ENCODE results near the gene ATP2B3. TPM values are rescaled to one million over a fixed set of nuclear protein-coding genes. Genes with fewer than 3 reads are reported as not detected.

Gene ATP2B3
- total RNA-seq, 1 donor from 2014 or later, result not detected

DNA sequence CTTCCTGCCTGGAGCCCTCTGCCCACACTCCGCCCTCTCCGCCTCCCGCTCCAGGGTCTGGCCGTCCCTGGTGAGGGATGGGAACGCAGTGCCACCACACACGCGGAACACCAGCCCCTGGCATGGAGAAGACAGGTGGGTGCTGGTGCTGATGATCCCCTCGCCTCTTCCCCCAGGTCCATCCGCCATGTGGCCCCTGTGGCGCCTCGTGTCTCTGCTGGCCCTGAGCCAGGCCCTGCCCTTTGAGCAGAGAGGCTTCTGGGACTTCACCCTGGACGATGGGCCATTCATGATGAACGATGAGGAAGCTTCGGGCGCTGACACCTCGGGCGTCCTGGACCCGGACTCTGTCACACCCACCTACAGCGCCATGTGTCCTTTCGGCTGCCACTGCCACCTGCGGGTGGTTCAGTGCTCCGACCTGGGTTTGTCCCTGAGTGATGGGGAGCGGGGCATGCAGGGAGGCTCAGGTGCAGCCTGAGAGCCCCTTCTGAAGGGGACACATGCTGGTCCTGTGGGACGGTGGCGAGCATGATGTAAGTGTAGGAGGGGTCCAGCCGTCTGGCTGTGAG, 12.9 kb upstream of the ATP2B3 start:
- H3K27me3 ChIP-seq (ENCODE audit: control insufficient read depth, insufficient read depth, low read length), result peaks cover 6% of the 10 kb centered on the region
- no peak overlapping the region for H3K4me3 ChIP-seq (ENCODE audit: low read depth, low read length)
- TF ChIP-seq, protein P1, sequence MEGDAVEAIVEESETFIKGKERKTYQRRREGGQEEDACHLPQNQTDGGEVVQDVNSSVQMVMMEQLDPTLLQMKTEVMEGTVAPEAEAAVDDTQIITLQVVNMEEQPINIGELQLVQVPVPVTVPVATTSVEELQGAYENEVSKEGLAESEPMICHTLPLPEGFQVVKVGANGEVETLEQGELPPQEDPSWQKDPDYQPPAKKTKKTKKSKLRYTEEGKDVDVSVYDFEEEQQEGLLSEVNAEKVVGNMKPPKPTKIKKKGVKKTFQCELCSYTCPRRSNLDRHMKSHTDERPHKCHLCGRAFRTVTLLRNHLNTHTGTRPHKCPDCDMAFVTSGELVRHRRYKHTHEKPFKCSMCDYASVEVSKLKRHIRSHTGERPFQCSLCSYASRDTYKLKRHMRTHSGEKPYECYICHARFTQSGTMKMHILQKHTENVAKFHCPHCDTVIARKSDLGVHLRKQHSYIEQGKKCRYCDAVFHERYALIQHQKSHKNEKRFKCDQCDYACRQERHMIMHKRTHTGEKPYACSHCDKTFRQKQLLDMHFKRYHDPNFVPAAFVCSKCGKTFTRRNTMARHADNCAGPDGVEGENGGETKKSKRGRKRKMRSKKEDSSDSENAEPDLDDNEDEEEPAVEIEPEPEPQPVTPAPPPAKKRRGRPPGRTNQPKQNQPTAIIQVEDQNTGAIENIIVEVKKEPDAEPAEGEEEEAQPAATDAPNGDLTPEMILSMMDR (IDR thresholded peaks at IDR 0.05; ENCODE audit: insufficient read depth, low read length, poor library complexity, severe bottlenecking), result no peak

DNA sequence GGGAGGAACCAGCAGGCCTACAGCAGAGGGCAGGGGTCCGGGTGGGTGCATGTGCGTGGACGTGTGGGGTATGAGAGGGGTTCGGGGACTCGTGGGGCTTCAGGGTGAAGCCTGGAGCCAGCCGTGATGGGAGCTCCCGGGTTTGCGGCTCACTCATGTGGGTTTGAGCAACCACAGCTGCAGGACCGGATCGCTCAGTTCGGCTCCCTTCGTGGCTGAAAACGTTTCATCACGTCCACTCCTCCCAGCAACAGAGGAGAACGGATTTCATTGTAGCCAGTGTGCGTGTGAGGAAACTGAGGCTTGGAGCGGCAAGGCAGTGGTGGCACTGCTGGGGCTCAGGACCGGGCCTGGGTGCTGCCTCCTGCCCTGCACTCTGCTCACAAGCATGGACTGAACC, 12.1 kb upstream of the ATP2B3 start:
- H3K27me3 ChIP-seq (ENCODE audit: control insufficient read depth, insufficient read depth, low read length), result no peaks in the 10 kb centered on the region
- TF ChIP-seq, protein P1 (IDR thresholded peaks at IDR 0.05; ENCODE audit: insufficient read depth, low read length, poor library complexity, severe bottlenecking), result no peak
- DNase-seq (ENCODE audit: low read depth), result no peak
- no peaks in the 10 kb centered on the region for H3K36me3 ChIP-seq (ENCODE audit: control insufficient read depth, insufficient read depth, low read length)
- H3K4me3 ChIP-seq (ENCODE audit: low read depth, low read length), result no peak overlapping the region

More for the DNA sequence above, 12.9 kb upstream of the ATP2B3 start:
- H3K36me3 ChIP-seq (ENCODE audit: control insufficient read depth, insufficient read depth, low read length), result no peaks in the 10 kb centered on the region
- no peak for DNase-seq (ENCODE audit: low read depth)

DNA sequence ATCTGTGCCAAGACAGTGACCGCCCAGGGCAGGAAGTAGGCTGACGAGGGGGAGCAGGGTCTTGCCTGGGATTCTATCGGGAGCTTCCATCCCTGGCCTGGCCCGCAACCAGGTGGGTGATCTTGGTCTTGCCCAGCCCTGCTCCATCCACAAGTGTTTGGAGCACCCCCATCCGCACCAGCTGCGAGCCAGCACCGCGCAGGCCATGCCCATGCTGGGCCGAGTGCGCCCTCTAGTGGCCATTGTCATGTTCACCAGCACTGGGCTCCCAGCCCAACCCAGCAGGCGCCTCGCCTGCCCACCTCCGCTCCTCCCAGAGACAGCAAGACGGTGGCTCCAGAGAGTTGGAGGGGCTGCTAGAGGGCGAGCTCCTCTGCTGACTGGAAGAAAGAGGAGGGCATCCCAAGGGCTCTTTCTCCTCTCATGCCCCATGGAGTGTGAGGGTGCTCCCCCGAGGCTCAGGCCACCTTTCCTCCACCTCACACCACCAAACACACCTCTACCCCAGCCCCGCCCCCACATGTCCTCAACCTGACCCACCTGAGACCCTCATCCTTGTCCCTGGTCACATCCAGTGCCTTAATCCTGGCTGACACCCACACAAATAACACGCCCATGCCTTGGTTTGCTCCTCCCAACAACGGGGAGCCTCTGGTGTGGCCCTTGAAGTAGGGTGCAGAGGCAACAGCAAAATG, 9.8 kb upstream of the ATP2B3 start:
- peak; percentile 7 for DNase-seq (ENCODE audit: low read depth)
- Histone ChIP-seq H3K36me3 (ENCODE audit: control insufficient read depth, insufficient read depth, low read length) (no peaks in the 10 kb centered on the region), H3K4me3 (ENCODE audit: low read depth, low read length) (no peak overlapping the region), H3K27me3 (ENCODE audit: control insufficient read depth, insufficient read depth, low read length) (no peaks in the 10 kb centered on the region)
- TF ChIP-seq, protein P1 (IDR thresholded peaks at IDR 0.05; ENCODE audit: insufficient read depth, low read length, poor library complexity, severe bottlenecking), result peak; percentile 77

DNA sequence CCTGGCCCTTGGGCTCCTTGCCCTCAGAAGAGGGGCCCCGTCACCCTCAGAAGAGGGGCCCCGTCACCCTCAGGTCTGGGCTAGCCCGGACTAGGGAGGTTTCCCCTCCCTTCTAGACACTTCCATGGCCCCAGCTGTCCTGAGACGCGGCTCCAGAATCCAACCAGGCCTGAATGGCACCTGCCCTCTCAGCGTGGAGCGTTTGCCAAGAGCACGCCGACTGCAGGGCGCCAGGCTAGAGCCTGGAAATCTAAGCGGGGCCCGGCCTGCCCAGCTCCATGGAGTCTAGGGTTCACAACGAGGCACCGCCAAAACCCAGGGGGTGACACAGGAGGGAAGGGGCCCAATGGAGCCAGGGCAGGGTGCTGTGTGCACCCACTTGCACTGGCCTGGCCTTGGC, 7.8 kb upstream of the ATP2B3 start:
- TF ChIP-seq, protein P1 (IDR thresholded peaks at IDR 0.05; ENCODE audit: insufficient read depth, low read length, poor library complexity, severe bottlenecking), result no peak
- H3K27me3 ChIP-seq (ENCODE audit: control insufficient read depth, insufficient read depth, low read length), result no peaks in the 10 kb centered on the region
- H3K36me3 ChIP-seq (ENCODE audit: control insufficient read depth, insufficient read depth, low read length), result no peaks in the 10 kb centered on the region
- no peak overlapping the region for H3K4me3 ChIP-seq (ENCODE audit: low read depth, low read length)
- DNase-seq (ENCODE audit: low read depth), result no peak

DNA sequence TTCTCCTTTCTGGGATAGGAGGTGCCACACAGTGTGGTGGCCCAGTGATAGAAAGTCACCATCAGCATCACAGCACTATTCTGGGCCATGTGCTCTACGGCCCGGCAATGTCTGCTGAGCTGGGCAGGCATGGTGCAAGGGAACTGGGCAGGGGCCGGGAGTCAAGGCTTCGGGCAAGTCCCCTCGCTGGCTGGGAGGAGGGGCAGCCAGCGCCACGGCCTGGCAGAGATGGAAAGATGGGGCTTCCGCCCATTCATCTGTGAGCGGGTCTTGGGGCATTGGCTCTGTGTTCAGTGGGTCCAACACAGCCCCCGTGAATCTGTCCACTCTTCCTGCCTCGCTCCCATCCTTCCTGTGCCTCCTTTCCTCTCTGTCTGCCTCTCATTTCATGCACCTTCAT, 7.1 kb upstream of the ATP2B3 start:
- no peaks in the 10 kb centered on the region for H3K27me3 ChIP-seq (ENCODE audit: control insufficient read depth, insufficient read depth, low read length)
- DNase-seq (ENCODE audit: low read depth), result no peak
- TF ChIP-seq, protein P1 (IDR thresholded peaks at IDR 0.05; ENCODE audit: insufficient read depth, low read length, poor library complexity, severe bottlenecking), result no peak
- no peaks in the 10 kb centered on the region for H3K36me3 ChIP-seq (ENCODE audit: control insufficient read depth, insufficient read depth, low read length)
- H3K4me3 ChIP-seq (ENCODE audit: low read depth, low read length), result no peak overlapping the region

Measured in kidney epithelial cell (primary cell).